NCI-H345 treated with DMSO at 0.1 percent for 48 hours (cell line): ENCODE data around the gene LHX5.

Experiments used
- DNase-seq: peaks from one replicate; lab custom pipeline; 2025; ENCODE audit not compliant: unreplicated experiment; lab: John Stamatoyannopoulos, UW

The LHX5 gene

GRCh38 chr12:113478351-113479011 is 6.8 kb upstream of the LHX5 start:
- DNase-seq: no peak

GRCh38 chr12:113477842-113478215 is 6.2 kb upstream of the LHX5 start:
- DNase-seq: no peak

- DNase-seq: no peak
These were observed 5.6 kb upstream of the LHX5 start for GRCh38 chr12:113477171-113477841.

GRCh38 chr12:113476176-113476986 is 4.7 kb upstream of the LHX5 start:
- DNase-seq: no peak

GRCh38 chr12:113475451-113476175 is 3.9 kb upstream of the LHX5 start:
- DNase-seq: no peak

GRCh38 chr12:113474635-113475436 is 3.2 kb upstream of the LHX5 start:
- no peak for DNase-seq

GRCh38 chr12:113473942-113474341 is 2.3 kb upstream of the LHX5 start:
- no peak for DNase-seq

GRCh38 chr12:113473400-113473799 is 1.7 kb upstream of the LHX5 start:
- no peak for DNase-seq

GRCh38 chr12:113472191-113473121 is 785 bp upstream of the LHX5 start:
- no peak for DNase-seq

GRCh38 chr12:113470871-113471618 is 626 bp downstream of the LHX5 start:
- DNase-seq: no peak

- DNase-seq: no peak
These were observed 1.5 kb downstream of the LHX5 start for GRCh38 chr12:113469949-113470743.

- no peak for DNase-seq
These were observed 2.3 kb downstream of the LHX5 start for GRCh38 chr12:113469224-113469948.

- no peak for DNase-seq
These were observed 3.1 kb downstream of the LHX5 start for GRCh38 chr12:113468365-113469223.

GRCh38 chr12:113467502-113468364 is 3.9 kb downstream of the LHX5 start:
- DNase-seq: no peak

- DNase-seq: no peak
These were observed 4.5 kb downstream of the LHX5 start for GRCh38 chr12:113467142-113467501.
